ENCODE measurements around the gene YPEL1. TPM values are rescaled to one million over a fixed set of nuclear protein-coding genes. Genes with fewer than 3 reads are reported as not detected.

YPEL1 gene, protein sequence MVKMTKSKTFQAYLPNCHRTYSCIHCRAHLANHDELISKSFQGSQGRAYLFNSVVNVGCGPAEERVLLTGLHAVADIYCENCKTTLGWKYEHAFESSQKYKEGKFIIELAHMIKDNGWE
- 11.5 TPM for total RNA-seq (ENCODE audit: unreplicated experiment)
- long read RNA-seq, full-length matches to known transcripts, result 2 of 7 reads
- long read RNA-seq, partial matches to known transcripts, result 1 of 7 reads
- long read RNA-seq, other reads (novel, unspliced or antisense), result 4 of 7 reads

DNA sequence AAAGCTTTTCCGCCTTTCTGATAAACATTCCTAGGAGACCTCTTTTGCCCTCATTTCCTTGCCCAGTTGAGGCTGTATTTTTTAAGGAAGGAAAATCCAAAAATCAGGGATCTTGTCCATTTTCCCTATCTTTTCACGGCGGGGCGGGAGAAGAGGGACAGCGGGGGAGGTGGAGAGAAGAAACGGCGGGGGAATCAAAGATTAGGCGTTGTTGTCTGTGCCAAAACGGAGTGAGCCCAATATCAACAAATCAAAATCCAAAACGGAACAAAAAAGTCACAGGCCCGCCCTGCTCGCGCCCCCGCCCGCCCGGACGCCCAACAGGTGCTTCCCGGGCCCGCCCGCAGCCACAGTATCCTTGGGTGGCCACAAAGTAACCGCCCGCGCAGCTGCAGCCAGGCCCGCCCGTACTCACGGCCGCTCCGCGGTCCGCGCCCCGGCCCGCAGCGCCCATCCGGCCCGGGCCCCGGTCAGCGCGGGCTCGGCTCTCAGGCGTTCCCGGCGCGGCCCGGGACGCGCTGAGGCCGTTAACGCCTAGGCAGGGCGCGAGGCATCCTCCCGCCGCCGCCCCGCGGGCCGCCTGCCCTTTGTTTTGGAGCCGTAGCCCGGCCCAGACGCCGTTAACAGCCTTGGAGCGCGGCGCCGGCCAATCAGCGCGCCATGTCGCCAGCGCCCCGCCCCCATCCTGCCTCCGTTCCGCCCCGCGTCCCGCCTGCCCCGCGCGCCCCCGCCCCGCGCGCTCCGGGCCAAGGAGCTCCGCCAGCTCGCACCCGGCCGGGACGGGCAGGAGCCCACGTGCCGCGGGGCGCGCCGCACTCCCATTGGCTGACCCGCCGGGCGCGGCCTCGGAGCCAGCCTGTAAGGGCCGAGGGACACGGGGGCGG is at the start of gene YPEL1:
YPEL1 (minus strand) TSS at position 595 of the 884 bp plus-strand sequence. CDS start 25,050 bp downstream, outside the sequence.
- H3K27me3 Mint-ChIP-seq (ENCODE audit: unreplicated experiment), result peaks cover 5% of the 10 kb centered on the region
- TF ChIP-seq, protein P1, sequence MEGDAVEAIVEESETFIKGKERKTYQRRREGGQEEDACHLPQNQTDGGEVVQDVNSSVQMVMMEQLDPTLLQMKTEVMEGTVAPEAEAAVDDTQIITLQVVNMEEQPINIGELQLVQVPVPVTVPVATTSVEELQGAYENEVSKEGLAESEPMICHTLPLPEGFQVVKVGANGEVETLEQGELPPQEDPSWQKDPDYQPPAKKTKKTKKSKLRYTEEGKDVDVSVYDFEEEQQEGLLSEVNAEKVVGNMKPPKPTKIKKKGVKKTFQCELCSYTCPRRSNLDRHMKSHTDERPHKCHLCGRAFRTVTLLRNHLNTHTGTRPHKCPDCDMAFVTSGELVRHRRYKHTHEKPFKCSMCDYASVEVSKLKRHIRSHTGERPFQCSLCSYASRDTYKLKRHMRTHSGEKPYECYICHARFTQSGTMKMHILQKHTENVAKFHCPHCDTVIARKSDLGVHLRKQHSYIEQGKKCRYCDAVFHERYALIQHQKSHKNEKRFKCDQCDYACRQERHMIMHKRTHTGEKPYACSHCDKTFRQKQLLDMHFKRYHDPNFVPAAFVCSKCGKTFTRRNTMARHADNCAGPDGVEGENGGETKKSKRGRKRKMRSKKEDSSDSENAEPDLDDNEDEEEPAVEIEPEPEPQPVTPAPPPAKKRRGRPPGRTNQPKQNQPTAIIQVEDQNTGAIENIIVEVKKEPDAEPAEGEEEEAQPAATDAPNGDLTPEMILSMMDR (IDR thresholded peaks at IDR 0.05; ENCODE audit: unreplicated experiment), result no peak
- H3K4me3 Mint-ChIP-seq (ENCODE audit: unreplicated experiment), result peak within 1 kb of the TSS; percentile 94
- peaks cover 15% of the 10 kb centered on the region for H3K4me1 Mint-ChIP-seq (ENCODE audit: unreplicated experiment)
- DNase-seq (ENCODE audit: low spot score), result peak; percentile 100
- no peaks in the 10 kb centered on the region for H3K9me3 Mint-ChIP-seq (ENCODE audit: unreplicated experiment)
- peak within 1 kb of the TSS; percentile 92 for H3K27ac Mint-ChIP-seq (ENCODE audit: unreplicated experiment)
- H3K36me3 Mint-ChIP-seq (ENCODE audit: low read depth, unreplicated experiment), result no peaks in the 10 kb centered on the region

DNA sequence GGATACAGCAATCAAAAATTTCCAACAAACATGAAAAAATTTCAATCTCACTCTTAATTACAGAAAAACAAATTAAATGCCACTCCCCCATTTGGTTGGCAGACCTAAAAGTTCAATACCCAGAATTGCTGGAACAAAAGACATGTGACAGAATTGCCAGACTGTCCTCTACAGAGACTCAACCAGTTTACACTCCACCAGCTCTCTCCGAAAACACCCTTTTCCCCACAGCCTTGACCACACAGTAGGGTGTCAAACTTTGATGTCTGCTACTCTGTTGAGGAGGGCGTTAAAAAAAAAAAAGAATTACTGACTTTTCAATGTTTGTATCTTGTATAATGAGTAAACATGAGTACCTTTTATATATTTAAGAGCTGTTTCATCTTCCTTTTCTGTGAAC is 44.7 kb upstream of the YPEL1 start:
- TF ChIP-seq, protein P1 (IDR thresholded peaks at IDR 0.05; ENCODE audit: unreplicated experiment), result no peak

DNA sequence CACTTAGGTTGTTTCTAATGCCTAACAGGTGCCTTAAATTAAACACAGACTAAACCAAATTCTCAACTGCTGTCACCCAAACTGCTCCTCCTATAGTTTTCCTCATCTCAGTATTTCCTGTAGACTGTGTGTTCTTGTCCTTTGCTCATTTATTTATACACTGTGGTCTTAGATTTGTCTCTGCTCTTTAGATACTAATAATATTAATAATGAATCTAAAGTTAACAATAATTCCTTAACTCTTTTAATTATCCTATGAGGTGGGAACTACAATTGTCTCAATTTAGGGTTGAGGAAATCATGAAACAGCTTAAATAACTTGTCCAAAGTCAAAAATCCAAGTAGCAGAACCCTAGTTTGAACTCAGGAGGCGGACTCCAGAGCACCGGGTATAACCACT is 43.9 kb upstream of the YPEL1 start:
- no peak for DNase-seq (ENCODE audit: low spot score)
- Mint-ChIP-seq H3K27ac (ENCODE audit: unreplicated experiment) (no peak overlapping the region), H3K4me3 (ENCODE audit: unreplicated experiment) (no peak overlapping the region), H3K9me3 (ENCODE audit: unreplicated experiment) (no peaks in the 10 kb centered on the region), H3K27me3 (ENCODE audit: unreplicated experiment) (peaks cover 6% of the 10 kb centered on the region), H3K36me3 (ENCODE audit: low read depth, unreplicated experiment) (peaks cover 11% of the 10 kb centered on the region), H3K4me1 (ENCODE audit: unreplicated experiment) (no peaks in the 10 kb centered on the region)
- TF ChIP-seq, protein P1 (IDR thresholded peaks at IDR 0.05; ENCODE audit: unreplicated experiment), result no peak

More for the DNA sequence above, 44.7 kb upstream of the YPEL1 start:
- Mint-ChIP-seq H3K36me3 (ENCODE audit: low read depth, unreplicated experiment) (peaks cover 11% of the 10 kb centered on the region), H3K9me3 (ENCODE audit: unreplicated experiment) (no peaks in the 10 kb centered on the region), H3K27ac (ENCODE audit: unreplicated experiment) (no peak overlapping the region), H3K4me3 (ENCODE audit: unreplicated experiment) (no peak overlapping the region), H3K4me1 (ENCODE audit: unreplicated experiment) (no peaks in the 10 kb centered on the region), H3K27me3 (ENCODE audit: unreplicated experiment) (peaks cover 6% of the 10 kb centered on the region)
- DNase-seq (ENCODE audit: low spot score), result no peak

DNA sequence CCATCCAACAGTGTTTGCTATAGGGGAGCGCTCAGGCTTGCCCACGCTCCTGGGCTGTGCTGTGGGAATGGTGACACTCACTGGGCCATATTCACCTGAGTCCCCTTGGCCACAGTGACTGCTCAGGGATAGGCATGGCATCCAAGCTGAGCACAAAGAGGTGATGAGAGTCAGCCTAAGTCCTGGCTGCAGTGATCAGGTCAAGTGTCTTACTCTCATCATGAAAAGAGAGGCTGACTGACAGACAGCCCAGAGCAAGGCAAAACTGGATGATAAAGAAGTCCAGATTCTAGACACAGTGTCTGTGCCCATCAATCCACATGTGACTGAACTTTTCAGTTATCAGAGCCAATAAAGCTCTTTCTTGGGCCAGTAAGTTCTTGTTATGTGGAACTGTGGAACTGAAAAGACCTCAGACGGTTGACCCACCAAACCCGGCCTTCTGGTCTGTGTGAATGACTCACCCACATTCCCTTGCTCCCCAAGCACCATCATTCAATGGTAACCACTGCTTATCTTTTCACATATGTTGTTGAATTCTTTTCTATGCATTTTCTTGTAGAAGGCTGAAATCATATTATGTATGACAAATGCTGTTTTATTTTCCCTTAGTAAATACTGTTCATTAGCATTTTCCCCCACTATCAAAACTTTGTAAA is 43.2 kb upstream of the YPEL1 start:
- Mint-ChIP-seq H3K9me3 (ENCODE audit: unreplicated experiment) (no peaks in the 10 kb centered on the region), H3K36me3 (ENCODE audit: low read depth, unreplicated experiment) (peaks cover 11% of the 10 kb centered on the region), H3K27ac (ENCODE audit: unreplicated experiment) (no peak overlapping the region), H3K27me3 (ENCODE audit: unreplicated experiment) (peaks cover 6% of the 10 kb centered on the region), H3K4me1 (ENCODE audit: unreplicated experiment) (no peaks in the 10 kb centered on the region), H3K4me3 (ENCODE audit: unreplicated experiment) (no peak overlapping the region)
- no peak for DNase-seq (ENCODE audit: low spot score)
- TF ChIP-seq, protein P1 (IDR thresholded peaks at IDR 0.05; ENCODE audit: unreplicated experiment), result no peak
